Left cardiac atrium (tissue), 4 donors: ENCODE data around the gene RBM26. TPM values are rescaled to one million over a fixed set of nuclear protein-coding genes. Genes with fewer than 3 reads are reported as not detected.

Source experiments
- ATAC-seq, 2 donors: fragments of 200-7000 bp; cut with Tn5 transposase; one replicate each; pipeline ENCODE4 v1.9.1; 2020; ENCODE audit warnings: mild to moderate bottlenecking in 2 of 2, moderate library complexity in 2 of 2
- DNase-seq: peaks from one replicate; pipeline ENCODE4 v3.0.0-alpha.2; 2020
- intact Hi-C, 2 donors: fragments of 100-400 bp; cut with DNase I; formaldehyde crosslinking; loops; one replicate each; pipeline versions ENCODE4 v1.14.1 to v1.15.1; 2022 to 2023
- total RNA-seq, 2 donors: library from RNA; stranded (reverse); fragmentation: NEBNext Ultra II Directional; extraction: Animal tissue kit (Norgen Biotek cat#: 25700); gene quantifications; one replicate each; pipeline ENCODE4 v1.2.1, GENCODE V29; 2021
- donor health status: DM: no; HTN: yes; CAD: no.
- donor health status: DM: no; HTN: yes; CAD: no; lungs with severe emphysema.
- donor health status: DM: yes; HTN: yes; CAD: no.
- donor health status: Dilated cardiomyopathy.

RBM26 gene
- total RNA-seq, 2 donors from 2014 or later: 19.9 to 26.2 TPM

- ATAC-seq (no peak), DNase-seq (no peak)
- intact Hi-C loops: loop anchor here (5.0 kb wide), 2 partner anchors 48 to 113 kb away; no protein-coding TSS in a partner anchor
Measured at GRCh38 chr13:79429309-79429708, 23.3 kb upstream of the RBM26 start.

GRCh38 chr13:79427883-79428282 is 21.8 kb upstream of the RBM26 start:
- intact Hi-C loops: loop anchor here (5.0 kb wide), 2 partner anchors 49 to 114 kb away; no protein-coding TSS in a partner anchor
- ATAC-seq (no peak), DNase-seq (no peak)

- intact Hi-C loops: loop anchor here (5.0 kb wide), 2 partner anchors 50 to 115 kb away; no protein-coding TSS in a partner anchor
- no peak for DNase-seq
- no peak for ATAC-seq
Measured at GRCh38 chr13:79427265-79427664, 21.2 kb upstream of the RBM26 start.

DNA sequence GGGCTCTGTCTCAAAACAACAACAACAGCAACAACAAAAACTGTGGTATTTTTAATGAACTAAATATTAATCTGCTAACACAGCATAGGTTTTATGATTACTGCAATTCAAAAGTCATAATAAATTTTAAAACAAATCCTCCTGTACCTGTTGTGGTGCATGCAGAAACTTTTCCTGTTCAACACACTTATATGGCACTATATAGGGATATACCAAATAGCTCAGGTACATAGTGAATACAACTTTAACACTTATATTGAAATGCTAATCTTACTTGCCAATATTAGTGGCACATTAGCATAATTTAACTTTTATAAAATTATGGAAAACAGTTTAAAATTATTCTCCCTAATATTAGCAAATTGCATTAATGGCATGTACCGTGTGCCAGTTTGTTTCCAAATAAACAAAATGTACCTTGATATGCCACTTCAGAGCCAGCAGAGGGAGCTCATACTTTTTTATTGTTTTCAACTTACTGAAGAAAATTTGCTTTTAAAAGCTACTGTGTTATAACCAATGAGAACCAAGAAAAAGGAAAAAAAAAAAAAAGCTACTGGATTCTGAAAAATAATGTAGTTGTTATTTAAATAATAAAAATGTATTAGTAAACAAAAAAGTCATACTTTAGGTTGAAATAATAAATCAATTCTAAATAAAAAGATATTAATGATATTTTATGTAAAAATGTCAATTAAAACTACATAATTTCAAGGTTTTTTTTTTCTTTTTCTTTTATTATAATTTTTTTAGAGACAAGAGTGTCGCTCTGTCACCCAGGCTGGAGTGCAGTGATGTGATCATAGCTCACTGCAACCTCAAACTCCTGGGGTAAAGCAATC is 18.0 kb upstream of the RBM26 start:
- intact Hi-C loops: loop anchor here in 1 of 2 donors (2.0 kb wide), 1 partner anchor 117 kb away; no protein-coding TSS in a partner anchor

DNA sequence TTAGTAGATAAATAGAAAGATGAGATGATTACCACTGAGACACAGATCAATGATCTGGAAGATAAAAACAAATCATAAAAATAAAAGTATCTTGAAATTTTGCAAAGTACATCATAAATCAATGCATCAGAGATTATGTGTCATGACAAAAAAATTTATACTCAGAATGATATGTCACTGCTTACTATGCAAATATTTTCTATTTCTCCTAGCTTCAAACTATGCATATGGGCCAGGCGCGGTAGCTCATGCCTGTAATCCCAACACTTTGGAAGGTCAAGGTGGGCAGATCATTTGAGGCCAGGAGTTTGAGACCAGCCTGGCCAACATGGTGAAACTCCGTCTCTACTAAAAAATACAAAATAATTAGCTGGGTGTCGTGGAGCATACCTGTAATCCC is 17.3 kb upstream of the RBM26 start:
- DNase-seq (no peak), ATAC-seq (no peak)
- intact Hi-C loops: no loop called here

More for the DNA sequence above, 18.0 kb upstream of the RBM26 start:
- DNase-seq (no peak), ATAC-seq (peak in 1 of 2 donors; percentile 59)

GRCh38 chr13:79419365-79419764 is 13.3 kb upstream of the RBM26 start:
- no peak for ATAC-seq
- DNase-seq: no peak
- intact Hi-C loops: no loop called here

- DNase-seq (no peak), ATAC-seq (no peak)
- intact Hi-C loops: no loop called here
Measured at GRCh38 chr13:79417741-79418140, 11.7 kb upstream of the RBM26 start.

GRCh38 chr13:79413521-79413920 is 7.5 kb upstream of the RBM26 start:
- intact Hi-C loops: no loop called here
- DNase-seq (no peak), ATAC-seq (no peak)

- ATAC-seq: no peak
- intact Hi-C loops: no loop called here
- no peak for DNase-seq
Measured at GRCh38 chr13:79409828-79410227, 3.8 kb upstream of the RBM26 start.

DNA sequence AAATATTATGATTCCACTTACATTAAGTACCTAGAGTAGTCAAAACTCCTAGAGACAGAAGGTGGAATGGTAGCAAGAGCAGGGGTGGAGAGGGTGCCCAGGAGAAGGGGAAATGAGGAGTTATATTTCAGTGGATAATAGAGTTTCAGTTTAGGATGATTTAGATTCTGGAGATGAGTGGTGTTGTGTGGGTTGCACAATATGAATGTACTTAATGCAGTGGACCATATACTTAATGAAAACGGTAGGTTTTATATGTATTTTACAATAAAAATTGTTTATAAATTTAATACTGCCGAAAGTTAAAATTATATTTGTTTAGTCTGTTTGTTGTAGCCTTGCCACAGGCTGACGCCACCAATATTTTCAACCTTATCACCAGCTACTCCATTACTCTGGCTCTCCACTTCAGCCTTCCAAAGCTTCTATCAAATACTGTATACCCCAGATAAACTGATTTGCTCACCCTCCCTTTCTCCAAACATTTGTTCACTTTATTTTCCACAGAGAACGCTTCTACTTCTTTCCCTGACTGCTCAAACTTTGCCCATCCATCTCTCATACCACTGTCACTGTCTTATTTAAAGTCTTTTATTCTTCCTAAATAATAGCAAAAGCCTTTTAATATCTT is 1.4 kb upstream of the RBM26 start:
- no peak for ATAC-seq
- intact Hi-C loops: no loop called here
- DNase-seq: no peak

GRCh38 chr13:79406597-79406908 is 498 bp upstream of the RBM26 start:
- ATAC-seq: peak; percentile 29 to 36
- intact Hi-C loops: no loop called here
- DNase-seq: no peak

- ATAC-seq: peak; percentile 12 to 24
- intact Hi-C loops: no loop called here
- peak; percentile 31 for DNase-seq
Measured at GRCh38 chr13:79405501-79405830, 589 bp downstream of the RBM26 start.

DNA sequence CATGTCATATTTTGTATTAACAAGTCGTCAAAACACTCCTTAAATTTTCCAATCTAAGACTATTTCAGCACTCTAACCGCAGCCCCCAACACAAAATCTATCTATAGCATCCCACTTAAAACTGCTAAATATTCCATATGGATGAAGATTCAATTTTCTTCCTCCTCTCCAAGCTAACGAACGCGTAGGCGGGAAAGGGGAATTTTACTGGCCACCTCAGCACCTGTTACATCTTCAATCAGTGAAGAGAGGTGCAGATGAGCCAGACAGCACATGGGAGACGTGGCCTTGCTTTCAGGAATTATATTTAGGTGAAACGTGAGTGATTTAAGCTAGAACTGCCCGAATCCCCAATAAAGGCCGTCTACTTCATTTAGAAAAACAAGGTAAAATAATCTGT is 1.1 kb downstream of the RBM26 start:
- DNase-seq: no peak
- intact Hi-C loops: no loop called here
- no peak for ATAC-seq

DNA sequence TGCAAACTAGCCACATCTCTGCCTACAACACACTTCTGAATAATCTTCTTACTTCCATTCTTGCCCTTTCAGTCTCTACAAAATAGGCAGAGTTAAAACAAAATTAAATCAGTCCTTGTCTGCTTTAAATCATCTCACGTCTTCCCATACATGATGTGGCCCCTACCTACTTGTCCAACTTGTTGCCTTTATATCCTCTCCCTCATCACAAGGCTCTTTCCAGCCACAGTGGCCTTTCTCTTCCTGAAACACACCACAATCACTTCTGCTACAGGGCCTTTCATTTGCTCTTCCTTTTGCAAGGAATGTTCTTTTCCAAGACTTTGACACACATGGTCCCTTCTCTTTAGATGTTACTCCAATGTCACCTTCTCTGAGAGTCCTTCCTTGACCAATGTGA is 1.7 kb downstream of the RBM26 start:
- no peak for ATAC-seq
- intact Hi-C loops: no loop called here

GRCh38 chr13:79403113-79403512 is 2.9 kb downstream of the RBM26 start:
- ATAC-seq: no peak
- intact Hi-C loops: no loop called here

More for the DNA sequence above, 1.7 kb downstream of the RBM26 start:
- no peak for DNase-seq

DNA sequence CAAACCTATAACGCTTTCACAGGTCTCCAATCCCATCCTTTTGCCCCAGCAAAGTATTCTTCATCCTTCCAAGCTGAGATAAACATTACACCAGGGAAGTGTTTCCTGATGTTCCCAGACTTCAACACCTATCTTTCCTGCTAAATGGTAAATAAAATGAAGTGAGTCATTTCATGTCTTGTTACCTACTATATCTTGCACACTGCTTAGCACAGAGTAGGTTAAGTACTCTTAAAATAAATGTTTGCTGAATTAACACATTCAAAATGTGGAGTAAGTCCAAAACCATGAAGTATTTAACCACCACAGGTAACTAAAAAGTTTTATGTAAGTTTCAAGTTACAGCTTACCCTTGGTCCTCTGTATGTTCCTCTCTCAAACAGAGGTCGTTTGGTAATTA is 3.4 kb downstream of the RBM26 start:
- DNase-seq (no peak), ATAC-seq (no peak)
- intact Hi-C loops: no loop called here

More at GRCh38 chr13:79403113-79403512, 2.9 kb downstream of the RBM26 start:
- DNase-seq: no peak

DNA sequence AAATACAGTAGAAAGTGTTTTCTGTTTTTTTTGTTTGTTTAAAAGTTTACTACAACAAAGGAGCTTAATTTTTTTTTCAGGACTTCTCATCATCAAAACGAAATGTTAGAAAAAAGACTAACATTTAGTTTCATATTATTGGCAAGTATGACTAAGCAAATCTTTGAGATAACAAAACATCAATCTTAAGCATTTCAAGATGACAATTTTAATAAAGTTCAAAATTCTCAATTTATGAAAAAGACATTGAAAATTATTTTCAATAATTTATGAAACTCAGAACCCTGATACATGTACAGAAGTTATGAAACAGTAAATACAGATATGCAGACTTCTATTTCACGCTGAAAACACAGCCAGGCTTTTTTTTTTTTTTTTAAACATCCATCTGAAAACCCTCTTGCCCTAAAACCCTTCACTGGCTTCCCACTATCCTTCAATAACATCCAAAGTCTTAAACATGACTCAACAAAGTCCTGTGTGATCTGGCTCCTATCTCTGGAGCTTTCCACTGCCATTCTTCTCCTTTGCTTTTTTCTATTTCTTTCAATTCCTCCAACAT is 3.9 kb downstream of the RBM26 start:
- no peak for ATAC-seq
- intact Hi-C loops: no loop called here

GRCh38 chr13:79401259-79402070 is 4.6 kb downstream of the RBM26 start:
- intact Hi-C loops: no loop called here
- ATAC-seq (no peak), DNase-seq (no peak)

More for the DNA sequence above, 3.9 kb downstream of the RBM26 start:
- DNase-seq: no peak

GRCh38 chr13:79398915-79399314 is 7.1 kb downstream of the RBM26 start:
- intact Hi-C loops: no loop called here
- no peak for DNase-seq
- ATAC-seq: peak in 1 of 2 donors; percentile 55

GRCh38 chr13:79398127-79398526 is 7.9 kb downstream of the RBM26 start:
- ATAC-seq: no peak
- intact Hi-C loops: no loop called here

More at GRCh38 chr13:79398127-79398526, 7.9 kb downstream of the RBM26 start:
- no peak for DNase-seq
